ENCODE results near the gene ADAMTS9. TPM values are rescaled to one million over a fixed set of nuclear protein-coding genes. Genes with fewer than 3 reads are reported as not detected.

The ADAMTS9 gene
- total and polyA plus RNA-seq, 2 donors (not counting 3 experiments of a cell fraction or from before 2014, with no cell fraction given), result 6.5 to 23.9 TPM

DNA sequence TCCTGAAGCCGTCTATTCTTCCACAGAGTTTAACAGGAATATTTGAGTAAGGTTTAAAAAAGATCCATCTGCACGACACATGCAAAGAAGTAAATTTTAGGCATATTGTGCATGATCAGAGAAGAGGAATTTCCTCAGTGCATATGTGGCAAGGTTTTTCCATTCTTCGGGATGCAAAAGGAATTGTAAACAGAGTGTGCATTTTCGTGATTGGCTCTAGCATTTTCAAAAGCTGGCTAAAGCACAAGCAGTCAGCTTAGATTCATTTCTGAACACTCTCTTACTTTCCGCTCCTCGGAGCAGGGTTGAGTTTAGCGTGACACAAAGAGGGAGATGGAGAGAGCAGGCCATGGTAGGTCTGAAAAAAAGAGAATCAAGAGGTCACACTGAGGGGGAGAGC, 128.2 kb downstream of the ADAMTS9 start:
- no peak for FAIRE-seq

DNA sequence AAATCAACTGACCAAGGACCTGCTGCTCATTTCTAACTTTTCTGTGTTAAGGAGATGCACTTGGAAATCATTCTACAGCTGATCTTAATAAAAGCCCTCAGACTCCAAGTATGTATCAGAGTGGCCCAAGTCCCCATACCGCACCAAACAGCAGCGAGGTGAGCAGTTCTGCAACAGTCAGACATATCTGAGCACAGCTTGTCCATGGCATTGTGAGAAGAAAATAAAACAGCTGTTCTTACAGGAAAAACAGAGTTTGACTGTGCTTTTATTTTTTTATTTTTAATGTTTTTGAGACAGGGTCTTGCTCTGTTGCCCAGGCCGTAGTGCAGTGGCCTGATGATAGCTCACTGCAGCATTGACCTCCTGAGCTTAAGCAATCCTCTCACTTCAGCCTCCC, 131.8 kb downstream of the ADAMTS9 start:
- no peaks in the 10 kb centered on the region for H3K9me3 ChIP-seq (replicated peaks; ENCODE audit: control insufficient read depth, insufficient read depth, low read length)
- DNase-seq (ENCODE audit: low read depth, low spot score) (no peak), FAIRE-seq (no peak)
- H3K27me3 ChIP-seq (ENCODE audit: control insufficient read depth in 2 of 2, insufficient read depth in 2 of 2, low read length in 2 of 2), result no peaks in the 10 kb centered on the region
- no peak overlapping the region for H2AFZ ChIP-seq (ENCODE audit: low read depth, low read length)
- no peaks in the 10 kb centered on the region for H3K79me2 ChIP-seq (ENCODE audit: control insufficient read depth, insufficient read depth, low read length)
- no peak overlapping the region for H3K9ac ChIP-seq (replicated peaks; ENCODE audit: extremely low read depth, insufficient read depth, low read length)
- no TSS peak for BruUV-seq (replicated peaks)
- ChIA-PET POLR2A (no interaction called here), CTCF (no interaction called here)
- no peaks in the 10 kb centered on the region for H3K4me1 ChIP-seq (ENCODE audit: control insufficient read depth, extremely low read depth, insufficient read depth, low read length)
- no peak overlapping the region for H3K4me2 ChIP-seq (ENCODE audit: insufficient read depth, low read length)
- no peaks in the 10 kb centered on the region for H4K20me1 ChIP-seq (replicated peaks; ENCODE audit: control insufficient read depth, extremely low read depth, insufficient read depth, low read length)
- intact Hi-C loops (cut with micrococcal nuclease) (no loop called here), dilution Hi-C loops (cut with MboI; ENCODE audit: extremely low pct_ligation_motif_present, low sequenced_read_pairs) (no loop called here)
- peaks cover 0 to 2% of the 10 kb centered on the region in 2 experiments for H3K36me3 ChIP-seq (ENCODE audit: control insufficient read depth in 2 of 2, extremely low read depth in 1 of 2, insufficient read depth in 2 of 2, low read length in 2 of 2)
- TF ChIP-seq MYC (IDR thresholded peaks at IDR 0.05; ENCODE audit: low read depth, low read length) (no peak), EZH2 (IDR thresholded peaks at IDR 0.05; ENCODE audit: borderline replicate concordance, low read depth, low read length, severe bottlenecking) (no peak), FOS (IDR thresholded peaks at IDR 0.05; ENCODE audit: borderline replicate concordance, insufficient read depth, low read length) (no peak), POLR2AphosphoS5 (IDR thresholded peaks at IDR 0.05; ENCODE audit: insufficient read depth, low read depth, low read length) (no peak), GATA2 (IDR thresholded peaks at IDR 0.05; ENCODE audit: insufficient read depth, insufficient read length, low read depth, low read length) (no peak), JUN (IDR thresholded peaks at IDR 0.05; ENCODE audit: borderline replicate concordance, insufficient read depth, insufficient read length, low read depth) (no peak)
- TF ChIP-seq, protein P1, sequence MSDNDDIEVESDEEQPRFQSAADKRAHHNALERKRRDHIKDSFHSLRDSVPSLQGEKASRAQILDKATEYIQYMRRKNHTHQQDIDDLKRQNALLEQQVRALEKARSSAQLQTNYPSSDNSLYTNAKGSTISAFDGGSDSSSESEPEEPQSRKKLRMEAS (IDR thresholded peaks at IDR 0.05; ENCODE audit: insufficient read depth, insufficient read length), result no peak
- TF ChIP-seq, protein P2, sequence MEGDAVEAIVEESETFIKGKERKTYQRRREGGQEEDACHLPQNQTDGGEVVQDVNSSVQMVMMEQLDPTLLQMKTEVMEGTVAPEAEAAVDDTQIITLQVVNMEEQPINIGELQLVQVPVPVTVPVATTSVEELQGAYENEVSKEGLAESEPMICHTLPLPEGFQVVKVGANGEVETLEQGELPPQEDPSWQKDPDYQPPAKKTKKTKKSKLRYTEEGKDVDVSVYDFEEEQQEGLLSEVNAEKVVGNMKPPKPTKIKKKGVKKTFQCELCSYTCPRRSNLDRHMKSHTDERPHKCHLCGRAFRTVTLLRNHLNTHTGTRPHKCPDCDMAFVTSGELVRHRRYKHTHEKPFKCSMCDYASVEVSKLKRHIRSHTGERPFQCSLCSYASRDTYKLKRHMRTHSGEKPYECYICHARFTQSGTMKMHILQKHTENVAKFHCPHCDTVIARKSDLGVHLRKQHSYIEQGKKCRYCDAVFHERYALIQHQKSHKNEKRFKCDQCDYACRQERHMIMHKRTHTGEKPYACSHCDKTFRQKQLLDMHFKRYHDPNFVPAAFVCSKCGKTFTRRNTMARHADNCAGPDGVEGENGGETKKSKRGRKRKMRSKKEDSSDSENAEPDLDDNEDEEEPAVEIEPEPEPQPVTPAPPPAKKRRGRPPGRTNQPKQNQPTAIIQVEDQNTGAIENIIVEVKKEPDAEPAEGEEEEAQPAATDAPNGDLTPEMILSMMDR (IDR thresholded peaks at IDR 0.05; ENCODE audit: extremely low read depth in 1 of 2, insufficient read depth in 1 of 2, low read depth in 1 of 2, low read length in 2 of 2), result no peak
- no peak overlapping the region for H3K27ac ChIP-seq (ENCODE audit: insufficient read depth, low read depth, low read length)
- no peaks in the 10 kb centered on the region for H3K9me1 ChIP-seq (replicated peaks; ENCODE audit: control insufficient read depth, extremely low read depth, insufficient read depth, low read length)
- no peak overlapping the region for H3K4me3 ChIP-seq (replicated peaks in 1 of 3; ENCODE audit: insufficient read depth in 1 of 3, low read depth in 1 of 3, low read length in 3 of 3)

More for the DNA sequence above, 128.2 kb downstream of the ADAMTS9 start:
- DNase-seq (ENCODE audit: low read depth, low spot score), result no peak
- H3K9me3 ChIP-seq (replicated peaks; ENCODE audit: control insufficient read depth, insufficient read depth, low read length), result no peaks in the 10 kb centered on the region
- POLR2A ChIA-PET, result no interaction called here
- H3K4me1 ChIP-seq (ENCODE audit: control insufficient read depth, extremely low read depth, insufficient read depth, low read length), result no peaks in the 10 kb centered on the region
- no TSS peak for BruUV-seq (replicated peaks)
- intact Hi-C loops (cut with micrococcal nuclease) (no loop called here), dilution Hi-C loops (cut with MboI; ENCODE audit: extremely low pct_ligation_motif_present, low sequenced_read_pairs) (no loop called here)
- no peaks in the 10 kb centered on the region for H3K9me1 ChIP-seq (replicated peaks; ENCODE audit: control insufficient read depth, extremely low read depth, insufficient read depth, low read length)
- no peaks in the 10 kb centered on the region for H3K27me3 ChIP-seq (ENCODE audit: control insufficient read depth in 2 of 2, insufficient read depth in 2 of 2, low read length in 2 of 2)
- H3K9ac ChIP-seq (replicated peaks; ENCODE audit: extremely low read depth, insufficient read depth, low read length), result no peak overlapping the region
- H2AFZ ChIP-seq (ENCODE audit: low read depth, low read length), result no peak overlapping the region
- no peaks in the 10 kb centered on the region for H3K79me2 ChIP-seq (ENCODE audit: control insufficient read depth, insufficient read depth, low read length)
- no peak overlapping the region for H3K4me2 ChIP-seq (ENCODE audit: insufficient read depth, low read length)
- H3K27ac ChIP-seq (ENCODE audit: insufficient read depth, low read depth, low read length), result no peak overlapping the region
- TF ChIP-seq POLR2AphosphoS5 (IDR thresholded peaks at IDR 0.05; ENCODE audit: insufficient read depth, low read depth, low read length), result no peak
- TF ChIP-seq FOS (IDR thresholded peaks at IDR 0.05; ENCODE audit: borderline replicate concordance, insufficient read depth, low read length), result no peak
- TF ChIP-seq EZH2 (IDR thresholded peaks at IDR 0.05; ENCODE audit: borderline replicate concordance, low read depth, low read length, severe bottlenecking), result no peak
- CTCF ChIA-PET, result no interaction called here
- H3K4me3 ChIP-seq (replicated peaks in 1 of 3; ENCODE audit: insufficient read depth in 1 of 3, low read depth in 1 of 3, low read length in 3 of 3), result no peak overlapping the region
- H3K36me3 ChIP-seq (ENCODE audit: control insufficient read depth in 2 of 2, extremely low read depth in 1 of 2, insufficient read depth in 2 of 2, low read length in 2 of 2), result peaks cover 0 to 2% of the 10 kb centered on the region in 2 experiments
- no peaks in the 10 kb centered on the region for H4K20me1 ChIP-seq (replicated peaks; ENCODE audit: control insufficient read depth, extremely low read depth, insufficient read depth, low read length)
